Ishikawa (cell line): Measurements from ENCODE around the gene CADPS.

Experiments
- CEBPB ChIP-seq: IDR thresholded peaks from 2 replicates; pipeline ENCODE4 v1.6.1; 2012
- TAF1 ChIP-seq: IDR thresholded peaks from 2 replicates; pipeline ENCODE4 v1.6.1; 2012; ENCODE audit warnings: low read depth, mild to moderate bottlenecking

DNA sequence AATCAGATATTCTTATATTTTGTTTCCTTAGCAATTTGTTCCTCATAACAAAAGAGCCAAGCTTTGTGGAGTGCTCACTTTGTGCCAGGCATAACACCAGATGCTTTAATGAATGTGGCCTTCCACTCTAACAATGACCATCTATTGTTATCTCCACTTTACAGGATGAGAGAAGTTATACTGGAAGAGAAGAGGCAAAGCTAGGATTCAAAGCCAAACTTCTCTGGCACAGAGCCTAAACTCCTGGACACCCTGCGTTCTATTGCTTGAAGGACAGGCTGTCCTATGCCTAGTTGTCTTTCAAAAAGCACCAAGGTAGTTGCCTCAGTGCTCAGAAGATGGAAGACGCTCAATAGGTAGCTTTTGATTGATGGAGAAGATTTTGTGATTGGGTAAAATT, 378.7 kb downstream of the CADPS start:
- TF ChIP-seq CEBPB (no peak), TAF1 (no peak)
